A549 (cell line): ENCODE results near the gene CDC37L1. TPM values are rescaled to one million over a fixed set of nuclear protein-coding genes. Genes with fewer than 3 reads are reported as not detected.
"Not testable (repeated sequence)": the region's sequence is repeated elsewhere in the genome, so short reads cannot be mapped to it uniquely, and the experiment has no call there.

Experiments used
- ATAC-seq, 2 experiments: fragments of 200-7000 bp in 1 of 2; fragments of >200 bp in 1 of 2; cut with Nextera tagmentation in 1 of 2; cut with Tn5 transposase in 1 of 2; 3 replicates each; pipeline versions ENCODE4 v1.8.0 to v1.9.1; 2018 to 2020; ENCODE audit warnings: mild to moderate bottlenecking in 1 of 2, moderate library complexity in 1 of 2
- CTCF ChIA-PET: fragments of 300-600 bp; sonication (Branson Sonifier 250); formaldehyde crosslinking; extraction: SDS; loops from one replicate; lab custom pipeline; 2021; ENCODE audit warnings: antibody characterized with exemption, inconsistent platforms; lab: Yijun Ruan, JAX
- POLR2A ChIA-PET: fragments of 350-600 bp; formaldehyde crosslinking; extraction: SDS; loops from one replicate; lab custom pipeline; 2021; ENCODE audit warnings: antibody characterized with exemption, inconsistent platforms; lab: Yijun Ruan, JAX
- DNase-seq, 2 experiments: peaks; one replicate each; pipeline versions ENCODE4 v3.0.0 to v3.0.0-alpha.2; 2011 to 2016; ENCODE audit warnings: low read depth in 1 of 2, low spot score in 1 of 2
- FAIRE-seq: peaks from 2 replicates; lab custom pipeline; 2011; peaks lifted over from hg19 to GRCh38; lab: Jason Lieb, UNC
- H3K27ac ChIP-seq, 2 experiments: fragments of >200 bp; sonication (Bioruptor Twin); formaldehyde crosslinking; 3 replicates each; pipeline ENCODE4 v1.5.1; 2016 to 2017
- H3K4me1 ChIP-seq: fragments of >200 bp; sonication (Bioruptor Twin); formaldehyde crosslinking; 3 replicates; pipeline ENCODE4 v1.6.1; 2016
- H3K4me2 ChIP-seq: fragments of >200 bp; sonication (Bioruptor Twin); formaldehyde crosslinking; 3 replicates; pipeline ENCODE4 v1.6.1; 2016
- H3K4me3 ChIP-seq: fragments of >200 bp; sonication (Bioruptor Twin); formaldehyde crosslinking; 3 replicates; pipeline ENCODE4 v1.5.1; 2016
- H3K9me3 ChIP-seq: fragments of >200 bp; sonication (Bioruptor Twin); formaldehyde crosslinking; 3 replicates; pipeline ENCODE4 v1.6.1; 2016
- BHLHE40 ChIP-seq: IDR thresholded peaks from 2 replicates; pipeline ENCODE4 v1.6.1; 2012; ENCODE audit warnings: low read depth, low read length, inconsistent platforms
- CHD4 ChIP-seq: fragments of 200-600 bp; sonication (generic); IDR thresholded peaks from 2 replicates; pipeline ENCODE4 v1.6.1; 2016; ENCODE audit warnings: antibody characterized with exemption, mild to moderate bottlenecking, borderline replicate concordance
- CTCF ChIP-seq: fragments of >200 bp; sonication (Bioruptor Twin); formaldehyde crosslinking; IDR thresholded peaks from 3 replicates; pipeline ENCODE4 v1.5.1; 2016
- E2F6 ChIP-seq: IDR thresholded peaks from 2 replicates; pipeline ENCODE4 v1.6.1; 2012; ENCODE audit warnings: low read depth, borderline replicate concordance
- EP300 ChIP-seq, 2 experiments: fragments of >200 bp; sonication (Bioruptor Twin); formaldehyde crosslinking; IDR thresholded peaks; 2 replicates in 1 of 2; 3 replicates in 1 of 2; pipeline ENCODE4 v1.6.1; 2016 to 2017
- FOXS1 ChIP-seq: fragments of 250-450 bp; sonication (Bioruptor Pico); IDR thresholded peaks from 2 replicates; pipeline ENCODE4 v1.5.0; 2020; ENCODE audit warnings: mild to moderate bottlenecking, moderate library complexity
- JUNB ChIP-seq: fragments of >200 bp; sonication (Bioruptor Twin); formaldehyde crosslinking; IDR thresholded peaks from 2 replicates; pipeline ENCODE4 v1.6.1; 2016
- POLR2A ChIP-seq: IDR thresholded peaks from 2 replicates; pipeline ENCODE4 v1.6.1; 2012; ENCODE audit warnings: mild to moderate bottlenecking, low read length
- RAD21 ChIP-seq, 2 experiments: fragments of >200 bp in 1 of 2; sonication (Bioruptor Twin) in 1 of 2; formaldehyde crosslinking in 1 of 2; IDR thresholded peaks in 1 of 2; conservative IDR thresholded peaks in 1 of 2; 2 replicates in 1 of 2; 3 replicates in 1 of 2; pipeline ENCODE4 v1.6.1; 2012 to 2018; ENCODE audit warnings: inconsistent platforms in 1 of 2
- REST ChIP-seq: fragments of 200-600 bp; sonication (generic); IDR thresholded peaks from 2 replicates; pipeline ENCODE4 v1.6.1; 2016; ENCODE audit warnings: antibody characterized with exemption, mild to moderate bottlenecking, moderate library complexity
- RFX5 ChIP-seq: fragments of 450-650 bp; IDR thresholded peaks from 2 replicates; pipeline ENCODE4 v1.7.1; 2014; ENCODE audit warnings: antibody characterized with exemption, mild to moderate bottlenecking, moderate library complexity
- SMC3 ChIP-seq: fragments of >200 bp; sonication (Bioruptor Twin); formaldehyde crosslinking; IDR thresholded peaks from 3 replicates; pipeline ENCODE4 v1.6.1; 2018; ENCODE audit warnings: inconsistent platforms
- WGBS: methylation state at CpG from one replicate; pipeline ENCODE4 v1.1.6; 2017; ENCODE audit errors: missing lambda C conversion rate; 5-methylcytosine and 5-hydroxymethylcytosine counted together
- polyA plus RNA-seq, 4 experiments: library from polyadenylated mRNA; depleted of rRNA in 3 of 4; stranded (reverse); fragments of >200 nt; fragmentation: RNase III in 1 of 4; extraction: RNeasy Plus Mini Kit Qiagen cat#74134 plus additional on column Dnase treatment in 1 of 4; gene quantifications; 2 replicates in 3 of 4; 3 replicates in 1 of 4; pipeline ENCODE4 v1.2.3, GENCODE V29; 2011 to 2017

CDC37L1 gene
- polyA plus RNA-seq, 2 of the 4 experiments (the other 2 are of a cell fraction) = 9.5 to 16.2 TPM

DNA sequence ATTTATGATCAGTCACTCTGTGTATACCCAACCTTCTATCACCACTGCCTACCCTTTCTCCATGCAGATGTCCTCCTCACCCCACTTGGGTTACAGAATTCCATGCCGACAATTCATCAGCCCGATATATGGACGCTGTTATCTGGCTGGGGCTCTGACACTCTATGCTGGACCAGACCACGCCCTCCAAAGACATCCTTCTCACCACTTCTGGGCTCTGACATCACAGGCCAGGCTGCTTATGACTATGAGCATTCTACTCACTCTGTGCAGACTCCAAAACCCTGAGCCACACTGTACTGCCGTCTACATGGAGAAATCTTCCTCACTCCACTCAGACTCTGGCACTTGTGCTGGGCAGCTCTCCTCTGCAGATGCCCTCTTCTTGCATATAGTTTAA lies 69.2 kb downstream of the CDC37L1 start (continued):
- TF ChIP-seq REST (no peak), EP300 (IDR thresholded peaks at IDR 0.05) (no peak), CTCF (no peak), POLR2A (no peak), CHD4 (no peak), BHLHE40 (no peak)
- TF ChIP-seq, all 56 proteins: peak for 0

- ATAC-seq (peak; percentile 68 to 83; a peak in 4 of 6 replicates), FAIRE-seq (no peak), DNase-seq (peak in 1 of 2 experiments; percentile 46)
- H3K4me2 ChIP-seq = no peak overlapping the region
- WGBS = 24% methylated on average over 8 of the region's 8 CpGs
- CTCF ChIA-PET = interaction anchor here (0.6 to 4.1 kb wide), 11 partner anchors 9 to 850 kb away, joined by 3 to 25 read pairs (median 3); partner anchors contain the start of gene AK3
- no peaks in the 10 kb centered on the region for H3K4me1 ChIP-seq
- no peaks in the 10 kb centered on the region for H3K9me3 ChIP-seq
- no peak overlapping the region for H3K27ac ChIP-seq
- POLR2A ChIA-PET = interaction anchor here (1.2 kb wide), 1 partner anchor 10 kb away, joined by 4 read pairs; the partner anchor contains the start of gene AK3
- TF ChIP-seq CTCF = peak; percentile 68
- TF ChIP-seq JUNB = no peak
- TF ChIP-seq RAD21 (conservative IDR thresholded peaks at IDR 0.05 in 1 of 2, IDR thresholded peaks at IDR 0.05 in 1 of 2) = peak; percentile 54 to 58
- TF ChIP-seq E2F6 = no peak
- no peak for TF ChIP-seq FOXS1 (CRISPR knock-in tag)
- no peak for TF ChIP-seq RFX5
- peak; percentile 59 for TF ChIP-seq SMC3
- no peak overlapping the region for H3K4me3 ChIP-seq
These were observed 70.8 kb downstream of the CDC37L1 start for GRCh38 chr9:4750023-4750673.

GRCh38 chr9:4754530-4754929 lies 75.2 kb downstream of the CDC37L1 start:
- DNase-seq, FAIRE-seq, H3K4me3 ChIP-seq, H3K4me1 ChIP-seq, H3K27ac ChIP-seq, H3K9me3 ChIP-seq, ATAC-seq, POLR2A ChIA-PET, H3K4me2 ChIP-seq: not testable (repeated sequence)
- CTCF ChIA-PET = interaction anchor here (1.1 to 3.5 kb wide), 4 partner anchors 8 to 268 kb away, joined by 3 to 25 read pairs (median 12); partner anchors contain the start of gene JAK2
